Neural cell (in vitro differentiated cells): Measurements from ENCODE around the gene JOSD1. TPM values are rescaled to one million over a fixed set of nuclear protein-coding genes. Genes with fewer than 3 reads are reported as not detected.

ENCODE experiments used
- H2AFZ ChIP-seq: fragments of 200-600, 300-800 bp; sonication (generic), shearing (Covaris generic); 2 replicates; pipeline ENCODE4 v1.6.0; 2014; ENCODE audit warnings: low read depth, mild to moderate bottlenecking, antibody characterized with exemption, low read length, moderate library complexity
- H3F3A ChIP-seq: fragments of 200-600 bp; shearing (Covaris generic); 2 replicates; pipeline ENCODE4 v1.6.1; 2016; ENCODE audit warnings: mild to moderate bottlenecking, moderate library complexity, mixed read lengths, antibody characterized with exemption, low read length; ENCODE audit not compliant: insufficient read depth, poor library complexity, severe bottlenecking
- H3K27ac ChIP-seq: fragments of 200-600, 300-800 bp; sonication (generic), shearing (Covaris generic); 2 replicates; pipeline ENCODE4 v1.5.1; 2014; ENCODE audit warnings: mild to moderate bottlenecking, low read length, moderate library complexity
- H3K27me3 ChIP-seq: fragments of 300-800, 200-600 bp; sonication (generic), shearing (Covaris generic); 2 replicates; pipeline ENCODE4 v1.6.0; 2014; ENCODE audit warnings: mild to moderate bottlenecking, low read depth, low read length, moderate library complexity; ENCODE audit not compliant: insufficient read depth
- H3K36me3 ChIP-seq: fragments of 300-800, 200-600 bp; sonication (generic), shearing (Covaris generic); 2 replicates; pipeline ENCODE4 v1.5.1; 2014; ENCODE audit warnings: mild to moderate bottlenecking, antibody characterized with exemption, low read length, moderate library complexity; ENCODE audit not compliant: insufficient read depth
- H3K4me2 ChIP-seq: fragments of 300-800, 200-600 bp; sonication (generic), shearing (Covaris generic); 2 replicates; pipeline ENCODE4 v1.6.0; 2014; ENCODE audit warnings: mild to moderate bottlenecking, low read length
- H3K4me3 ChIP-seq: fragments of 300-800, 200-600 bp; sonication (generic), shearing (Covaris generic); 2 replicates; pipeline ENCODE4 v1.5.1; 2014; ENCODE audit warnings: mild to moderate bottlenecking, low read length, moderate library complexity
- H3K79me2 ChIP-seq: fragments of 200-600 bp; shearing (Covaris generic); replicated peaks from 2 replicates; pipeline ENCODE4 v1.6.0; 2014; ENCODE audit warnings: mild to moderate bottlenecking, low read length, moderate library complexity; ENCODE audit not compliant: insufficient read depth
- H3K9ac ChIP-seq: fragments of 300-800, 200-600 bp; sonication (generic), shearing (Covaris generic); 2 replicates; pipeline ENCODE4 v1.6.1; 2016; ENCODE audit warnings: mild to moderate bottlenecking, low read length, mixed read lengths
- H3K9me2 ChIP-seq: fragments of 200-600 bp; shearing (Covaris generic); 2 replicates; pipeline ENCODE4 v1.6.1; 2016; ENCODE audit warnings: mild to moderate bottlenecking, low read length, mixed read lengths; ENCODE audit not compliant: insufficient read depth
- H3K9me3 ChIP-seq: fragments of 200-600, 300-800 bp; sonication (generic), shearing (Covaris generic); 2 replicates; pipeline ENCODE4 v1.6.1; 2016; ENCODE audit warnings: mild to moderate bottlenecking, mixed run types, low read length, moderate library complexity, mixed read lengths
- H4K20me1 ChIP-seq: fragments of 200-600 bp; shearing (Covaris generic); 2 replicates; pipeline ENCODE4 v1.6.1; 2016; ENCODE audit warnings: mild to moderate bottlenecking, mixed run types; ENCODE audit not compliant: insufficient read depth
- EP300 ChIP-seq: fragments of 450-650 bp; conservative IDR thresholded peaks from 2 replicates; pipeline ENCODE4 v1.6.1; 2014; ENCODE audit warnings: antibody characterized with exemption, mild to moderate bottlenecking, moderate library complexity; ENCODE audit not compliant: poor library complexity, severe bottlenecking
- EZH2 ChIP-seq: fragments of 200-600, 300-800 bp; shearing (Covaris generic), sonication (generic); IDR thresholded peaks from 2 replicates; pipeline ENCODE4 v1.6.1; 2014; ENCODE audit warnings: antibody characterized with exemption, low read length, borderline replicate concordance, mild to moderate bottlenecking; ENCODE audit not compliant: insufficient read depth, poor library complexity, severe bottlenecking
- MXI1 ChIP-seq: fragments of 450-650 bp; conservative IDR thresholded peaks from 2 replicates; pipeline ENCODE4 v1.6.1; 2014; ENCODE audit warnings: antibody characterized with exemption, mild to moderate bottlenecking; ENCODE audit not compliant: poor library complexity, severe bottlenecking
- POLR2AphosphoS5 ChIP-seq: IDR thresholded peaks from 2 replicates; pipeline ENCODE4 v1.6.1; 2012
- RAD21 ChIP-seq: fragments of 450-650 bp; conservative IDR thresholded peaks from 2 replicates; pipeline ENCODE4 v1.6.1; 2014; ENCODE audit warnings: antibody characterized with exemption, mild to moderate bottlenecking, moderate library complexity
- SMC3 ChIP-seq: fragments of 450-650 bp; conservative IDR thresholded peaks from 2 replicates; pipeline ENCODE4 v1.6.1; 2014; ENCODE audit warnings: antibody characterized with exemption, mild to moderate bottlenecking, moderate library complexity; ENCODE audit not compliant: poor library complexity
- TAF1 ChIP-seq: IDR thresholded peaks from 2 replicates; pipeline ENCODE4 v1.6.1; 2012; ENCODE audit warnings: low read depth
- polyA plus RNA-seq: library from polyadenylated mRNA; depleted of rRNA; stranded (reverse); fragments of >200 nt; gene quantifications from 2 replicates; pipeline ENCODE4 v1.2.3, GENCODE V29; 2014
- TF ChIP-seq, protein P1 (sequence below): IDR thresholded peaks from 2 replicates; pipeline ENCODE4 v1.6.1; 2012; ENCODE audit warnings: borderline replicate concordance
- TF ChIP-seq, protein P2 (sequence below): fragments of 450-650 bp; IDR thresholded peaks from 2 replicates; pipeline ENCODE4 v1.5.1; 2014; ENCODE audit warnings: antibody characterized with exemption, mild to moderate bottlenecking, moderate library complexity; ENCODE audit not compliant: poor library complexity, severe bottlenecking

The JOSD1 gene
- polyA plus RNA-seq, 1 donor from 2014 or later: 71.3 TPM

- no peak overlapping the region for H2AFZ ChIP-seq
- no peak for TF ChIP-seq EZH2
- TF ChIP-seq, protein P1, sequence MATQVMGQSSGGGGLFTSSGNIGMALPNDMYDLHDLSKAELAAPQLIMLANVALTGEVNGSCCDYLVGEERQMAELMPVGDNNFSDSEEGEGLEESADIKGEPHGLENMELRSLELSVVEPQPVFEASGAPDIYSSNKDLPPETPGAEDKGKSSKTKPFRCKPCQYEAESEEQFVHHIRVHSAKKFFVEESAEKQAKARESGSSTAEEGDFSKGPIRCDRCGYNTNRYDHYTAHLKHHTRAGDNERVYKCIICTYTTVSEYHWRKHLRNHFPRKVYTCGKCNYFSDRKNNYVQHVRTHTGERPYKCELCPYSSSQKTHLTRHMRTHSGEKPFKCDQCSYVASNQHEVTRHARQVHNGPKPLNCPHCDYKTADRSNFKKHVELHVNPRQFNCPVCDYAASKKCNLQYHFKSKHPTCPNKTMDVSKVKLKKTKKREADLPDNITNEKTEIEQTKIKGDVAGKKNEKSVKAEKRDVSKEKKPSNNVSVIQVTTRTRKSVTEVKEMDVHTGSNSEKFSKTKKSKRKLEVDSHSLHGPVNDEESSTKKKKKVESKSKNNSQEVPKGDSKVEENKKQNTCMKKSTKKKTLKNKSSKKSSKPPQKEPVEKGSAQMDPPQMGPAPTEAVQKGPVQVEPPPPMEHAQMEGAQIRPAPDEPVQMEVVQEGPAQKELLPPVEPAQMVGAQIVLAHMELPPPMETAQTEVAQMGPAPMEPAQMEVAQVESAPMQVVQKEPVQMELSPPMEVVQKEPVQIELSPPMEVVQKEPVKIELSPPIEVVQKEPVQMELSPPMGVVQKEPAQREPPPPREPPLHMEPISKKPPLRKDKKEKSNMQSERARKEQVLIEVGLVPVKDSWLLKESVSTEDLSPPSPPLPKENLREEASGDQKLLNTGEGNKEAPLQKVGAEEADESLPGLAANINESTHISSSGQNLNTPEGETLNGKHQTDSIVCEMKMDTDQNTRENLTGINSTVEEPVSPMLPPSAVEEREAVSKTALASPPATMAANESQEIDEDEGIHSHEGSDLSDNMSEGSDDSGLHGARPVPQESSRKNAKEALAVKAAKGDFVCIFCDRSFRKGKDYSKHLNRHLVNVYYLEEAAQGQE: no peak
- no peak for TF ChIP-seq EP300
- no peak for TF ChIP-seq MXI1
- H3K27ac ChIP-seq: no peak overlapping the region
- no peaks in the 10 kb centered on the region for H3K27me3 ChIP-seq
- H3K9me3 ChIP-seq: no peaks in the 10 kb centered on the region
- peaks cover 12% of the 10 kb centered on the region for H3K36me3 ChIP-seq
- H3K9me2 ChIP-seq: no peaks in the 10 kb centered on the region
- no peaks in the 10 kb centered on the region for H3F3A ChIP-seq
- no peak overlapping the region for H3K9ac ChIP-seq
- no peaks in the 10 kb centered on the region for H4K20me1 ChIP-seq
- H3K79me2 ChIP-seq: no peaks in the 10 kb centered on the region
- H3K4me2 ChIP-seq: no peak overlapping the region
- H3K4me3 ChIP-seq: no peak overlapping the region
Measured at GRCh38 chr22:38744981-38745380, 44.2 kb upstream of the JOSD1 start.

DNA sequence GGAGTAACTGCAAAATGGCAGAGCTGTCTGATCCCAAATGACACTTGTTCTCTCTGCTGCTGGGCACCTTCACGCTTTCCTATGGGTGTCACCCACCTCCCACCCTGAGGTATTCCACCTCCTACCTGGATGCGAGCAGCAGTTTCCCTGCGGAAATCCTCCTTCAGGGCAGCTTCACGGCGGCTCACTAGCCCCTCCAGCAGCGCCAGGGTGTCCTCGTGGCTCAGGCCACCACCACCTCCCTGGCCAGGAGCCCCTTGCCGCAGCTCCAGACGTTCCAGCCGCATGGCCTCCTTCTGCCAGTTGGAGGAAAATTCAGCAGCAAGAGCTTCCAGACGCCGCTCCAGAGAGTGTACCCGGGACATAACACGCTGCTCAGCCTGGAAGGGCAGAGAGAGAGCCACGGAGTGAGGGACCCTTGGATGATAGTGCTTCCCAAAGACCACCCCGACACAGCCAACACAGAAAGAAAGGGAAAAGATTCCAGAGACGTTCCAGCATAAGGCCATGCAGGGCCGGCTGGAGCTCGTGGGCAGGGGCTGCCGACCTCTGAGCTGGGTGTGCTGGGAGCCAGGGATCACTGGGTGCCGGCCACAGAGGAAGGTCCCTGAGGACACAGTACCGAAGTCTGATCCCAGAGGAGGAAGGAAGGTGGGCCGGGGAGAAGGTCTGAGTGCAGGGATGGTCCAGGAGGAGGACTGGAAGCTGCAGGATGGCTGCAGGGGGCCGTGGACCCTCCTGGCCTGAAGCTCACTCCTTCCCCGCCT lies 41.6 kb upstream of the JOSD1 start:
- Histone ChIP-seq H4K20me1 (no peaks in the 10 kb centered on the region), H3K79me2 (no peaks in the 10 kb centered on the region), H3F3A (no peaks in the 10 kb centered on the region), H3K9me3 (no peaks in the 10 kb centered on the region), H3K9ac (no peak overlapping the region), H3K9me2 (no peaks in the 10 kb centered on the region), H2AFZ (no peak overlapping the region), H3K4me2 (no peak overlapping the region), H3K27me3 (no peaks in the 10 kb centered on the region), H3K27ac (no peak overlapping the region), H3K36me3 (peaks cover 16% of the 10 kb centered on the region), H3K4me3 (no peak overlapping the region)
- TF ChIP-seq EZH2 (no peak), EP300 (no peak), RAD21 (no peak), MXI1 (no peak), TAF1 (no peak), POLR2AphosphoS5 (no peak), SMC3 (no peak)
- TF ChIP-seq, protein P1: no peak
- TF ChIP-seq, protein P2, sequence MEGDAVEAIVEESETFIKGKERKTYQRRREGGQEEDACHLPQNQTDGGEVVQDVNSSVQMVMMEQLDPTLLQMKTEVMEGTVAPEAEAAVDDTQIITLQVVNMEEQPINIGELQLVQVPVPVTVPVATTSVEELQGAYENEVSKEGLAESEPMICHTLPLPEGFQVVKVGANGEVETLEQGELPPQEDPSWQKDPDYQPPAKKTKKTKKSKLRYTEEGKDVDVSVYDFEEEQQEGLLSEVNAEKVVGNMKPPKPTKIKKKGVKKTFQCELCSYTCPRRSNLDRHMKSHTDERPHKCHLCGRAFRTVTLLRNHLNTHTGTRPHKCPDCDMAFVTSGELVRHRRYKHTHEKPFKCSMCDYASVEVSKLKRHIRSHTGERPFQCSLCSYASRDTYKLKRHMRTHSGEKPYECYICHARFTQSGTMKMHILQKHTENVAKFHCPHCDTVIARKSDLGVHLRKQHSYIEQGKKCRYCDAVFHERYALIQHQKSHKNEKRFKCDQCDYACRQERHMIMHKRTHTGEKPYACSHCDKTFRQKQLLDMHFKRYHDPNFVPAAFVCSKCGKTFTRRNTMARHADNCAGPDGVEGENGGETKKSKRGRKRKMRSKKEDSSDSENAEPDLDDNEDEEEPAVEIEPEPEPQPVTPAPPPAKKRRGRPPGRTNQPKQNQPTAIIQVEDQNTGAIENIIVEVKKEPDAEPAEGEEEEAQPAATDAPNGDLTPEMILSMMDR: no peak
